IMR-90 (cell line): ENCODE results near the gene DDX31. TPM values are rescaled to one million over a fixed set of nuclear protein-coding genes. Genes with fewer than 3 reads are reported as not detected.

Source experiments
- ATAC-seq: fragments of 200-7000 bp; cut with Tn5 transposase; 2 replicates; pipeline ENCODE4 v1.9.1; 2020; ENCODE audit warnings: low read depth, mild to moderate bottlenecking, moderate library complexity
- BruUV-seq: library from RNA; stranded (reverse); fragments of 400-500 nt; replicated peaks from 2 replicates; lab custom pipeline; 2021; lab: Mats Ljungman, UMichigan
- CTCF ChIA-PET: fragments of 300-600 bp; formaldehyde crosslinking; extraction: SDS; loops from one replicate; lab custom pipeline; 2021; ENCODE audit warnings: antibody characterized with exemption; lab: Yijun Ruan, JAX
- POLR2A ChIA-PET: fragments of 300-600 bp; sonication (Branson Sonifier 250); formaldehyde crosslinking; loops from one replicate; lab custom pipeline; 2022; ENCODE audit warnings: antibody characterized with exemption; ENCODE audit not compliant: unreplicated experiment; lab: Charles Lee
- DNase-seq: peaks from one replicate; pipeline ENCODE4 v3.0.0; 2013
- H2AFZ ChIP-seq: replicated peaks from 2 replicates; pipeline ENCODE3; 2013; ENCODE audit warnings: low read length, mild to moderate bottlenecking; ENCODE audit not compliant: poor library complexity
- H2AK5ac ChIP-seq: 2 replicates; pipeline ENCODE4 v1.6.1; 2013; ENCODE audit warnings: low read depth, low read length, inconsistent platforms
- H2AK9ac ChIP-seq: replicated peaks from 2 replicates; pipeline ENCODE3; 2013; ENCODE audit warnings: mild to moderate bottlenecking, low read depth, low read length, moderate library complexity; ENCODE audit not compliant: poor library complexity
- H2BK120ac ChIP-seq: 2 replicates; pipeline ENCODE4 v1.6.1; 2013; ENCODE audit warnings: low read depth, low read length, inconsistent platforms
- H2BK15ac ChIP-seq: 3 replicates; pipeline ENCODE4 v1.6.1; 2013; ENCODE audit warnings: low read depth, low read length, inconsistent platforms
- H2BK20ac ChIP-seq: 2 replicates; pipeline ENCODE4 v1.6.1; 2013; ENCODE audit warnings: low read depth, mild to moderate bottlenecking, inconsistent platforms, low read length, moderate library complexity
- H2BK5ac ChIP-seq: 2 replicates; pipeline ENCODE4 v1.6.1; 2013; ENCODE audit warnings: mild to moderate bottlenecking, low read depth, low read length, inconsistent platforms; ENCODE audit not compliant: poor library complexity, severe bottlenecking
- H3K14ac ChIP-seq: replicated peaks from 2 replicates; pipeline ENCODE4 v1.6.1; 2013; ENCODE audit warnings: low read depth, low read length, inconsistent platforms
- H3K18ac ChIP-seq: 2 replicates; pipeline ENCODE4 v1.6.1; 2013; ENCODE audit warnings: low read depth, low read length, control low read depth
- H3K23ac ChIP-seq: 2 replicates; pipeline ENCODE4 v1.6.1; 2013; ENCODE audit warnings: low read depth, low read length, inconsistent platforms
- H3K27ac ChIP-seq: 2 replicates; pipeline ENCODE4 v1.5.1; 2013; ENCODE audit warnings: mild to moderate bottlenecking, control low read depth, low read length; ENCODE audit not compliant: insufficient read depth
- H3K27me3 ChIP-seq: 2 replicates; pipeline ENCODE4 v1.6.1; 2013; ENCODE audit warnings: low read length; ENCODE audit not compliant: control insufficient read depth, insufficient read depth
- H3K36me3 ChIP-seq: 2 replicates; pipeline ENCODE4 v1.6.1; 2013; ENCODE audit warnings: low read length, mixed read lengths; ENCODE audit not compliant: control insufficient read depth, insufficient read depth
- H3K4ac ChIP-seq: 2 replicates; pipeline ENCODE4 v1.6.1; 2013; ENCODE audit warnings: low read depth, low read length, inconsistent platforms
- H3K4me1 ChIP-seq: 2 replicates; pipeline ENCODE4 v1.6.1; 2013; ENCODE audit warnings: low read length, mixed read lengths; ENCODE audit not compliant: control insufficient read depth, insufficient read depth
- H3K4me2 ChIP-seq: 2 replicates; pipeline ENCODE4 v1.6.1; 2013; ENCODE audit warnings: low read depth, mild to moderate bottlenecking, control low read depth, low read length, moderate library complexity
- H3K4me3 ChIP-seq: 2 replicates; pipeline ENCODE4 v1.5.1; 2013; ENCODE audit warnings: low read depth, mild to moderate bottlenecking, control low read depth, low read length, moderate library complexity; ENCODE audit not compliant: insufficient read depth
- H3K56ac ChIP-seq: 2 replicates; pipeline ENCODE4 v1.6.1; 2013; ENCODE audit warnings: low read length, inconsistent platforms; ENCODE audit not compliant: insufficient read depth; ENCODE audit errors: extremely low read depth
- H3K79me1 ChIP-seq, 2 experiments: 2 replicates each; pipeline ENCODE4 v1.6.1; 2013; ENCODE audit warnings: low read length in 2 of 2, inconsistent platforms in 1 of 2, low read depth in 1 of 2
- H3K9ac ChIP-seq: 2 replicates; pipeline ENCODE4 v1.6.1; 2013; ENCODE audit warnings: low read depth, low read length, control low read depth
- H3K9me1 ChIP-seq: 2 replicates; pipeline ENCODE4 v1.6.1; 2013; ENCODE audit warnings: low read length, inconsistent platforms; ENCODE audit not compliant: insufficient read depth
- H3K9me3 ChIP-seq: 2 replicates; pipeline ENCODE4 v1.6.1; 2013; ENCODE audit warnings: low read length; ENCODE audit not compliant: control insufficient read depth, insufficient read depth
- H4K20me1 ChIP-seq: 2 replicates; pipeline ENCODE4 v1.6.1; 2013; ENCODE audit warnings: low read length, inconsistent platforms; ENCODE audit not compliant: insufficient read depth
- H4K5ac ChIP-seq: 2 replicates; pipeline ENCODE4 v1.6.1; 2013; ENCODE audit warnings: mild to moderate bottlenecking, low read depth, low read length, control low read depth
- H4K8ac ChIP-seq, 2 experiments: 2 replicates each; pipeline ENCODE4 v1.6.1; 2013; ENCODE audit warnings: low read depth in 2 of 2, low read length in 2 of 2, control low read depth in 1 of 2, inconsistent platforms in 1 of 2
- H4K91ac ChIP-seq: 2 replicates; pipeline ENCODE4 v1.6.1; 2013; ENCODE audit warnings: low read depth, low read length, inconsistent platforms; ENCODE audit not compliant: insufficient read depth
- BHLHE40 ChIP-seq: fragments of 150-350 bp; IDR thresholded peaks from 2 replicates; pipeline ENCODE4 v1.6.1; 2016; ENCODE audit warnings: mild to moderate bottlenecking, low read depth, low read length
- MAFK ChIP-seq: IDR thresholded peaks from 2 replicates; pipeline ENCODE4 v1.6.1; 2012; ENCODE audit warnings: low read depth, low read length, improper control_type of control experiment
- whole genome bisulfite sequencing, 2 experiments: methylation state at CpG; one replicate each; pipeline versions ENCODE4 v1.1.5 to v1.1.7; 2013; ENCODE audit warnings: missing lambda C conversion rate in 2 of 2; ENCODE audit not compliant: insufficient read length in 1 of 2; ENCODE audit errors: extremely low coverage in 2 of 2; 5-methylcytosine and 5-hydroxymethylcytosine counted together
- dilution Hi-C: fragments of 300-500 bp; cut with HindIII; formaldehyde crosslinking; loops from one replicate; pipeline ENCODE4 v1.14.3; 2018; ENCODE audit warnings: low sequenced_read_pairs; ENCODE audit not compliant: unreplicated experiment
- in situ Hi-C: fragments of 300-500 bp; cut with MboI; formaldehyde crosslinking; loops from 3 replicates; pipeline ENCODE4 v1.14.3; 2019; ENCODE audit warnings: low sequenced_read_pairs, inconsistent platforms, mixed read lengths
- intact Hi-C: fragments of 100-400 bp; cut with micrococcal nuclease; formaldehyde crosslinking; loops from 2 replicates; pipeline ENCODE4 v1.10.0; 2022
- polyA plus RNA-seq, 3 experiments: library from polyadenylated mRNA; depleted of rRNA; stranded (reverse); fragments of >200 nt; gene quantifications; 2 replicates each; pipeline ENCODE4 v1.2.3, GENCODE V29; 2012; ENCODE audit warnings: low replicate concordance in 1 of 3
- total RNA-seq: library from RNA; depleted of rRNA; stranded (reverse); fragments of >200 nt; gene quantifications from 2 replicates; pipeline ENCODE4 v1.2.3, GENCODE V29; 2012

DDX31 gene
- total and polyA plus RNA-seq, 2 of the 4 experiments (the other 2 are of a cell fraction): 10.7 to 14.0 TPM

- Histone ChIP-seq H2AFZ (no peak overlapping the region), H3K23ac (no peak overlapping the region), H3K4me2 (no peak overlapping the region), H2AK5ac (no peak overlapping the region), H3K27me3 (peaks cover 46% of the 10 kb centered on the region), H3K9me1 (no peaks in the 10 kb centered on the region), H3K56ac (no peak overlapping the region), H3K9ac (no peak overlapping the region), H4K5ac (no peak overlapping the region), H3K79me1 (no peaks in the 10 kb centered on the region), H2BK15ac (no peak overlapping the region), H3K18ac (no peak overlapping the region), H3K14ac (no peak overlapping the region), H3K4me3 (no peak overlapping the region), H2BK20ac (no peak overlapping the region), H4K8ac (no peak overlapping the region), H3K4me1 (no peaks in the 10 kb centered on the region), H2BK120ac (no peak overlapping the region), H3K4ac (no peak overlapping the region), H4K91ac (no peak overlapping the region), H3K9me3 (no peaks in the 10 kb centered on the region), H2AK9ac (no peak overlapping the region), H2BK5ac (no peak overlapping the region), H3K27ac (no peak overlapping the region), H4K20me1 (no peaks in the 10 kb centered on the region), H3K36me3 (no peaks in the 10 kb centered on the region)
- BruUV-seq: no TSS peak
- in situ Hi-C loops: no loop called here
- intact Hi-C loops: no loop called here
- dilution Hi-C loops: no loop called here
- WGBS, 2 experiments: 0% methylated on average over 3 of the region's 8 CpGs; no CpG with 5 or more reads in 1 of the 2 experiments
- POLR2A ChIA-PET: no interaction called here
- no peak for TF ChIP-seq BHLHE40
- no peak for TF ChIP-seq MAFK
- CTCF ChIA-PET: no interaction called here
- no peak; the same call in 1 of the 2 replicates for ATAC-seq
- DNase-seq: no peak
These were observed 96.9 kb downstream of the DDX31 start for GRCh38 chr9:132572921-132573320.
